ENCODE results near the gene NR2F1-AS1.

DNA sequence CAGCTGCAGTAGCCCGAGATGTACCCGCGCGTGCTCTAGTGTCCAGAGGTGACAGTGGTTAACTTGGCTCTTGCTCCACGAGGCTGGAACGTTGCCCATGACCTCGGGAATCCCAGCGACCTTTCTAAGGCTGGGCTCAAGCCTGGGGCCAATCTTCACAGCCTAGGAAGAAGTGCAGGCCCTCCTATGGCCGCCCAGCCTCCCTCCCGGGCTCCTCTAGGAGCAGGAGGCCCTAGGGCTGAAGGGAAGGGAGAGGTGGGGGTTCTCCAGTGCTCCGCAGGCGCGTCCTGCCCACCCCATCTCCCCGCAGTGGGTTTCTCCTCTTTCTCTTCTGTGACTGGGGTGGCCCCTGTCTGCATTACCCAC, 15.3 kb upstream of the NR2F1-AS1 start:
- TF ChIP-seq, protein P1, sequence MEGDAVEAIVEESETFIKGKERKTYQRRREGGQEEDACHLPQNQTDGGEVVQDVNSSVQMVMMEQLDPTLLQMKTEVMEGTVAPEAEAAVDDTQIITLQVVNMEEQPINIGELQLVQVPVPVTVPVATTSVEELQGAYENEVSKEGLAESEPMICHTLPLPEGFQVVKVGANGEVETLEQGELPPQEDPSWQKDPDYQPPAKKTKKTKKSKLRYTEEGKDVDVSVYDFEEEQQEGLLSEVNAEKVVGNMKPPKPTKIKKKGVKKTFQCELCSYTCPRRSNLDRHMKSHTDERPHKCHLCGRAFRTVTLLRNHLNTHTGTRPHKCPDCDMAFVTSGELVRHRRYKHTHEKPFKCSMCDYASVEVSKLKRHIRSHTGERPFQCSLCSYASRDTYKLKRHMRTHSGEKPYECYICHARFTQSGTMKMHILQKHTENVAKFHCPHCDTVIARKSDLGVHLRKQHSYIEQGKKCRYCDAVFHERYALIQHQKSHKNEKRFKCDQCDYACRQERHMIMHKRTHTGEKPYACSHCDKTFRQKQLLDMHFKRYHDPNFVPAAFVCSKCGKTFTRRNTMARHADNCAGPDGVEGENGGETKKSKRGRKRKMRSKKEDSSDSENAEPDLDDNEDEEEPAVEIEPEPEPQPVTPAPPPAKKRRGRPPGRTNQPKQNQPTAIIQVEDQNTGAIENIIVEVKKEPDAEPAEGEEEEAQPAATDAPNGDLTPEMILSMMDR (IDR thresholded peaks at IDR 0.05; ENCODE audit: insufficient read depth, low read depth, low read length), result no peak
- no peak for TF ChIP-seq EZH2 (IDR thresholded peaks at IDR 0.05; ENCODE audit: insufficient read depth, low read length)
